H9 (cell line): ENCODE data around the gene THAP9. TPM values are rescaled to one million over a fixed set of nuclear protein-coding genes. Genes with fewer than 3 reads are reported as not detected.

ENCODE experiments used
- DNase-seq: peaks from one replicate; pipeline ENCODE4 v3.0.0-alpha.2; 2017
- H2AFZ ChIP-seq: one replicate; pipeline ENCODE4 v1.6.1; 2013; ENCODE audit warnings: mild to moderate bottlenecking, low read length, control low read depth, moderate library complexity
- H2AK5ac ChIP-seq: 2 replicates; pipeline ENCODE4 v1.6.1; 2013; ENCODE audit warnings: low read length, control low read depth, mixed read lengths; ENCODE audit not compliant: insufficient read length
- H2BK120ac ChIP-seq: one replicate; pipeline ENCODE4 v1.6.1; 2013; ENCODE audit warnings: low read depth, mild to moderate bottlenecking, low read length, control low read depth, inconsistent platforms; ENCODE audit not compliant: poor library complexity, severe bottlenecking
- H2BK12ac ChIP-seq: 2 replicates; pipeline ENCODE4 v1.6.1; 2013; ENCODE audit warnings: low read length, control low read depth, mixed read lengths, low read depth; ENCODE audit not compliant: insufficient read length
- H2BK15ac ChIP-seq: 2 replicates; pipeline ENCODE4 v1.6.1; 2013; ENCODE audit warnings: low read depth, low read length, control low read depth
- H2BK20ac ChIP-seq: one replicate; pipeline ENCODE4 v1.6.1; 2013; ENCODE audit warnings: low read depth, mild to moderate bottlenecking, low read length, control low read depth, inconsistent platforms; ENCODE audit not compliant: poor library complexity, severe bottlenecking
- H2BK5ac ChIP-seq: 2 replicates; pipeline ENCODE4 v1.6.1; 2013; ENCODE audit warnings: low read length, control low read depth, mixed read lengths; ENCODE audit not compliant: insufficient read length
- H3K14ac ChIP-seq: 2 replicates; pipeline ENCODE4 v1.6.1; 2013; ENCODE audit warnings: low read length, control low read depth; ENCODE audit not compliant: insufficient read depth
- H3K18ac ChIP-seq: 2 replicates; pipeline ENCODE4 v1.6.1; 2013; ENCODE audit warnings: low read depth, mild to moderate bottlenecking, mixed read lengths, low read length, control low read depth; ENCODE audit not compliant: insufficient read length
- H3K23ac ChIP-seq: 2 replicates; pipeline ENCODE4 v1.6.1; 2013; ENCODE audit warnings: low read length, control low read depth, mixed read lengths, low read depth; ENCODE audit not compliant: insufficient read length
- H3K23me2 ChIP-seq: 2 replicates; pipeline ENCODE4 v1.6.1; 2013; ENCODE audit warnings: low read depth, mild to moderate bottlenecking, mixed read lengths, low read length, control low read depth; ENCODE audit not compliant: insufficient read length, poor library complexity, severe bottlenecking
- H3K27ac ChIP-seq: 2 replicates; pipeline ENCODE4 v1.5.1; 2013; ENCODE audit warnings: low read length, control low read depth, mixed read lengths, low read depth; ENCODE audit not compliant: insufficient read length
- H3K27me3 ChIP-seq: 2 replicates; pipeline ENCODE4 v1.6.1; 2013; ENCODE audit warnings: low read length, control low read depth, inconsistent platforms; ENCODE audit not compliant: insufficient read depth
- H3K4ac ChIP-seq: 2 replicates; pipeline ENCODE4 v1.6.1; 2013; ENCODE audit warnings: low read depth, mild to moderate bottlenecking, control low read depth, inconsistent platforms, low read length, moderate library complexity
- H3K4me1 ChIP-seq: 2 replicates; pipeline ENCODE4 v1.6.1; 2013; ENCODE audit warnings: low read length, control low read depth, inconsistent platforms; ENCODE audit not compliant: insufficient read depth
- H3K4me2 ChIP-seq: 2 replicates; pipeline ENCODE4 v1.6.1; 2013; ENCODE audit warnings: low read length, control low read depth, mixed read lengths; ENCODE audit not compliant: insufficient read length, insufficient read depth
- H3K56ac ChIP-seq: 2 replicates; pipeline ENCODE4 v1.6.1; 2013; ENCODE audit warnings: low read depth, mild to moderate bottlenecking, mixed read lengths, low read length, control low read depth; ENCODE audit not compliant: insufficient read length
- H3K79me1 ChIP-seq: 2 replicates; pipeline ENCODE4 v1.6.1; 2013; ENCODE audit warnings: low read depth, mild to moderate bottlenecking, moderate library complexity, low read length, control low read depth, inconsistent platforms; ENCODE audit not compliant: insufficient read depth, poor library complexity, severe bottlenecking
- H3K79me2 ChIP-seq: 2 replicates; pipeline ENCODE4 v1.6.1; 2013; ENCODE audit warnings: low read length, control low read depth, inconsistent platforms; ENCODE audit not compliant: insufficient read depth
- H3K9ac ChIP-seq: 2 replicates; pipeline ENCODE4 v1.6.1; 2013; ENCODE audit warnings: low read length, control low read depth, mixed read lengths; ENCODE audit not compliant: insufficient read length; ENCODE audit errors: extremely low read depth
- H3K9me3 ChIP-seq: one replicate; pipeline ENCODE4 v1.6.1; 2013; ENCODE audit warnings: low read depth, low read length, inconsistent platforms; ENCODE audit not compliant: control insufficient read depth
- H3T11ph ChIP-seq: one replicate; pipeline ENCODE4 v1.6.1; 2013; ENCODE audit warnings: mild to moderate bottlenecking, low read length, control low read depth, inconsistent platforms
- H4K20me1 ChIP-seq: one replicate; pipeline ENCODE4 v1.6.1; 2013; ENCODE audit not compliant: control insufficient read depth, insufficient read length, insufficient read depth
- H4K5ac ChIP-seq: 2 replicates; pipeline ENCODE4 v1.6.1; 2013; ENCODE audit warnings: low read depth, mild to moderate bottlenecking, mixed read lengths, low read length, control low read depth; ENCODE audit not compliant: insufficient read length
- H4K8ac ChIP-seq: replicated peaks from 2 replicates; pipeline ENCODE4 v1.6.1; 2013; ENCODE audit warnings: low read length, control low read depth, mixed read lengths, low read depth; ENCODE audit not compliant: insufficient read length
- H4K91ac ChIP-seq: 2 replicates; pipeline ENCODE4 v1.6.1; 2013; ENCODE audit warnings: low read depth, mild to moderate bottlenecking, moderate library complexity, mixed read lengths, low read length, control low read depth; ENCODE audit not compliant: insufficient read length
- H3K27ac Mint-ChIP-seq, 3 experiments: 2 replicates in 2 of 3; 3 replicates in 1 of 3; pipeline ENCODE4 v1.8.0; 2020 to 2021; ENCODE audit warnings: mixed read lengths in 3 of 3, mild to moderate bottlenecking in 1 of 3, moderate library complexity in 1 of 3
- H3K27me3 Mint-ChIP-seq: 2 replicates; pipeline ENCODE4 v1.8.0; 2021; ENCODE audit warnings: low read depth, mild to moderate bottlenecking, moderate library complexity, mixed read lengths
- H3K36me3 Mint-ChIP-seq, 3 experiments: 2 replicates in 2 of 3; 3 replicates in 1 of 3; pipeline ENCODE4 v1.8.0; 2020 to 2021; ENCODE audit warnings: low read depth in 3 of 3, mixed read lengths in 3 of 3; ENCODE audit not compliant: insufficient read depth in 1 of 3
- H3K4me1 Mint-ChIP-seq, 2 experiments: 2 replicates each; pipeline ENCODE4 v1.8.0; 2020; ENCODE audit warnings: mixed read lengths in 2 of 2
- H3K4me3 Mint-ChIP-seq, 2 experiments: 2 replicates in 1 of 2; 3 replicates in 1 of 2; pipeline ENCODE4 v1.8.0; 2020 to 2021; ENCODE audit warnings: mild to moderate bottlenecking in 2 of 2, mixed read lengths in 2 of 2, moderate library complexity in 1 of 2
- H3K9me3 Mint-ChIP-seq, 2 experiments: 2 replicates in 1 of 2; 3 replicates in 1 of 2; pipeline ENCODE4 v1.8.0; 2020; ENCODE audit warnings: mild to moderate bottlenecking in 2 of 2, mixed read lengths in 2 of 2, moderate library complexity in 1 of 2
- CTCF ChIP-seq: fragments of 200-600 bp; sonication (generic); conservative IDR thresholded peaks from 3 replicates; pipeline ENCODE4 v1.8.0; 2021; ENCODE audit warnings: antibody characterized with exemption, mild to moderate bottlenecking
- WGBS: extraction: QIAGEN DNeasy Blood & Tissue Kit; methylation state at CpG from one replicate; pipeline ENCODE4 v1.1.7; 2013; ENCODE audit warnings: missing lambda C conversion rate, low lambda C conversion rate, mixed read lengths; ENCODE audit not compliant: insufficient read length; ENCODE audit errors: extremely low coverage; 5-methylcytosine and 5-hydroxymethylcytosine counted together
- total RNA-seq: library from RNA; stranded (reverse); gene quantifications from 2 replicates; pipeline ENCODE4 v1.2.1, GENCODE V29; 2021

The THAP9 gene
- total RNA-seq, 1 experiment from 2014 or later: 14.8 TPM

- H3K4ac ChIP-seq: no peak overlapping the region
- H4K91ac ChIP-seq: no peak overlapping the region
- no peak overlapping the region for H3K23ac ChIP-seq
- Mint-ChIP-seq H3K27me3 (no peaks in the 10 kb centered on the region), H3K4me3 (no peak overlapping the region), H3K36me3 (peaks cover 12 to 64% (median 53%) of the 10 kb centered on the region in 3 experiments; a peak in 6 of 7 replicates), H3K9me3 (no peaks in the 10 kb centered on the region), H3K4me1 (no peaks in the 10 kb centered on the region), H3K27ac (no peak overlapping the region)
- no peaks in the 10 kb centered on the region for H3K4me1 ChIP-seq
- H3K23me2 ChIP-seq: no peaks in the 10 kb centered on the region
- H3K4me2 ChIP-seq: no peak overlapping the region
- H3K79me2 ChIP-seq: no peaks in the 10 kb centered on the region
- no peak overlapping the region for H3K27ac ChIP-seq
- H3K56ac ChIP-seq: no peak overlapping the region
- H2BK15ac ChIP-seq: no peak overlapping the region
- no peak overlapping the region for H2AK5ac ChIP-seq
- no peak overlapping the region for H3T11ph ChIP-seq
- no peaks in the 10 kb centered on the region for H3K9me3 ChIP-seq
- no peak overlapping the region for H3K18ac ChIP-seq
- H4K8ac ChIP-seq: no peak overlapping the region
- no peak overlapping the region for H4K5ac ChIP-seq
- H2BK12ac ChIP-seq: no peak overlapping the region
- TF ChIP-seq CTCF: no peak
- H3K79me1 ChIP-seq: no peaks in the 10 kb centered on the region
- no peak overlapping the region for H2BK120ac ChIP-seq
- no peak overlapping the region for H2AFZ ChIP-seq
- no peak overlapping the region for H3K14ac ChIP-seq
- H4K20me1 ChIP-seq: no peaks in the 10 kb centered on the region
- no peak overlapping the region for H2BK5ac ChIP-seq
- no peaks in the 10 kb centered on the region for H3K27me3 ChIP-seq
- WGBS: no CpG with 5 or more reads among the region's 1 CpG
- H3K9ac ChIP-seq: no peak overlapping the region
- H2BK20ac ChIP-seq: no peak overlapping the region
- no peak for DNase-seq
Measured at GRCh38 chr4:82909326-82909725, 8.8 kb downstream of the THAP9 start.
